ENCODE results near the gene STK33.

DNA sequence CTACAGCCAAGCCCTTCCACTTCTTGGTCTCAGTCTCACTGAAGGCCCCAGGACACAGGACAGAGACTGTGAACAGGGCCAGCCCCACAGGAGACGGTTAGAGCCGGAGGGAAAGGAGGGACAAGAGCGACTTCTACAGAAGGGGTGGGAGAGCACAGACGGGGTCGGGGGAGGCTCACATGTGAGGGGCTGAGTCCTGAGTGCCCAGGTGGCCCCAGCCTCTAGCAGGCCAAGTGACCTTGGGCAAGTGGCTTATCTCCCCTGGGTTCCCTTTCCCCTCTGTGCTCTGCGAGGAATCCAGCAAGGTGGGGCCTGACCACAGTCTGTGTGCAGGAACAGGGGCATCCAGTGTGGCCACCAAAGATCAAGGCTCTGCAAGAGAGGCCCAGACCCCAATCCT lies 227.7 kb downstream of the STK33 start:
- TF ChIP-seq, protein P1, sequence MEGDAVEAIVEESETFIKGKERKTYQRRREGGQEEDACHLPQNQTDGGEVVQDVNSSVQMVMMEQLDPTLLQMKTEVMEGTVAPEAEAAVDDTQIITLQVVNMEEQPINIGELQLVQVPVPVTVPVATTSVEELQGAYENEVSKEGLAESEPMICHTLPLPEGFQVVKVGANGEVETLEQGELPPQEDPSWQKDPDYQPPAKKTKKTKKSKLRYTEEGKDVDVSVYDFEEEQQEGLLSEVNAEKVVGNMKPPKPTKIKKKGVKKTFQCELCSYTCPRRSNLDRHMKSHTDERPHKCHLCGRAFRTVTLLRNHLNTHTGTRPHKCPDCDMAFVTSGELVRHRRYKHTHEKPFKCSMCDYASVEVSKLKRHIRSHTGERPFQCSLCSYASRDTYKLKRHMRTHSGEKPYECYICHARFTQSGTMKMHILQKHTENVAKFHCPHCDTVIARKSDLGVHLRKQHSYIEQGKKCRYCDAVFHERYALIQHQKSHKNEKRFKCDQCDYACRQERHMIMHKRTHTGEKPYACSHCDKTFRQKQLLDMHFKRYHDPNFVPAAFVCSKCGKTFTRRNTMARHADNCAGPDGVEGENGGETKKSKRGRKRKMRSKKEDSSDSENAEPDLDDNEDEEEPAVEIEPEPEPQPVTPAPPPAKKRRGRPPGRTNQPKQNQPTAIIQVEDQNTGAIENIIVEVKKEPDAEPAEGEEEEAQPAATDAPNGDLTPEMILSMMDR (IDR thresholded peaks at IDR 0.05; ENCODE audit: borderline replicate concordance, extremely low read depth, low read length, poor library complexity, severe bottlenecking): no peak
- TF ChIP-seq EZH2 (IDR thresholded peaks at IDR 0.05; ENCODE audit: borderline replicate concordance, low read depth, low read length, severe bottlenecking): no peak
